Measurements from ENCODE around the gene MT1H.
"Not testable (repeated sequence)": the region's sequence is repeated elsewhere in the genome, so short reads cannot be mapped to it uniquely, and the experiment has no call there.

The MT1H gene

GRCh38 chr16:56669005-56669839, at the start of gene MT1H:
TSS of gene MT1H (plus strand) at chr16:56669814. CDS start at chr16:56669885, 71 bp downstream.
- peak; percentile 35 for DNase-seq

- no peak for DNase-seq
Measured at GRCh38 chr16:56620339-56620897, 49.2 kb upstream of the MT1H start.

GRCh38 chr16:56621665-56622445, 47.8 kb upstream of the MT1H start:
- DNase-seq: not testable (repeated sequence)

GRCh38 chr16:56623184-56623583, 46.4 kb upstream of the MT1H start:
- not testable (repeated sequence) for DNase-seq

GRCh38 chr16:56623637-56624036, 46.0 kb upstream of the MT1H start:
- DNase-seq: no peak

- peak; percentile 75 for DNase-seq
Measured at GRCh38 chr16:56625140-56625942, 44.3 kb upstream of the MT1H start, which contains the start of gene MT1E. TSS of gene MT1E (plus strand) at chr16:56625781. CDS start at chr16:56625852, 71 bp downstream.

- DNase-seq: no peak
Measured at GRCh38 chr16:56625943-56626654, 43.5 kb upstream of the MT1H start.

- DNase-seq: no peak
Measured at GRCh38 chr16:56626685-56627084, 42.9 kb upstream of the MT1H start.

GRCh38 chr16:56628486-56629350, 40.9 kb upstream of the MT1H start:
- DNase-seq: no peak

GRCh38 chr16:56629531-56629930, 40.1 kb upstream of the MT1H start:
- no peak for DNase-seq

GRCh38 chr16:56630134-56630533, 39.5 kb upstream of the MT1H start:
- no peak for DNase-seq

GRCh38 chr16:56631197-56631596, 38.4 kb upstream of the MT1H start:
- no peak for DNase-seq

- no peak for DNase-seq
Measured at GRCh38 chr16:56631832-56632155, 37.8 kb upstream of the MT1H start.

- no peak for DNase-seq
Measured at GRCh38 chr16:56632156-56632847, 37.3 kb upstream of the MT1H start, which contains the start of gene MT1M. TSS of gene MT1M (plus strand) at chr16:56632659. CDS start at chr16:56632732, 73 bp downstream.

- DNase-seq: no peak
Measured at GRCh38 chr16:56632848-56633365, 36.7 kb upstream of the MT1H start.

- no peak for DNase-seq
Measured at GRCh38 chr16:56633535-56633934, 36.1 kb upstream of the MT1H start.

GRCh38 chr16:56634715-56635440, 34.7 kb upstream of the MT1H start:
- DNase-seq: no peak

GRCh38 chr16:56635441-56635967, 34.1 kb upstream of the MT1H start:
- peak; percentile 37 for DNase-seq
